GM23248 (cell line): ENCODE data around the gene TOMM70. TPM values are rescaled to one million over a fixed set of nuclear protein-coding genes. Genes with fewer than 3 reads are reported as not detected.

Experiments used
- DNase-seq: peaks from one replicate; pipeline ENCODE4 v3.0.0-alpha.2; 2015
- H2AFZ ChIP-seq: fragments of 200-600 bp; sonication (generic); 2 replicates; pipeline ENCODE4 v1.6.1; 2016; ENCODE audit warnings: antibody characterized with exemption
- H3F3A ChIP-seq: fragments of 200-600 bp; sonication (generic); 2 replicates; pipeline ENCODE4 v1.6.1; 2016; ENCODE audit warnings: mild to moderate bottlenecking, antibody characterized with exemption, mixed run types; ENCODE audit not compliant: insufficient read depth
- H3K27ac ChIP-seq: fragments of 200-600 bp; sonication (generic); 2 replicates; pipeline ENCODE4 v1.5.1; 2016; ENCODE audit warnings: mild to moderate bottlenecking
- H3K27me3 ChIP-seq: fragments of 200-600 bp; sonication (generic); replicated peaks from 2 replicates; pipeline ENCODE4 v1.6.1; 2016; ENCODE audit warnings: mild to moderate bottlenecking; ENCODE audit not compliant: insufficient read depth
- H3K36me3 ChIP-seq: fragments of 200-600 bp; sonication (generic); 2 replicates; pipeline ENCODE4 v1.6.1; 2016; ENCODE audit warnings: low read depth, mild to moderate bottlenecking
- H3K4me1 ChIP-seq: fragments of 200-600 bp; sonication (generic); 2 replicates; pipeline ENCODE4 v1.6.1; 2016; ENCODE audit warnings: mild to moderate bottlenecking; ENCODE audit not compliant: insufficient read depth
- H3K4me2 ChIP-seq: fragments of 200-600 bp; sonication (generic); one replicate; pipeline ENCODE4 v1.6.1; 2016; ENCODE audit warnings: mild to moderate bottlenecking; ENCODE audit not compliant: unreplicated experiment
- H3K4me3 ChIP-seq: fragments of 200-600 bp; sonication (generic); 2 replicates; pipeline ENCODE4 v1.5.1; 2016; ENCODE audit warnings: mild to moderate bottlenecking
- H3K79me2 ChIP-seq: fragments of 200-600 bp; sonication (generic); 2 replicates; pipeline ENCODE4 v1.6.1; 2016; ENCODE audit warnings: mild to moderate bottlenecking; ENCODE audit not compliant: insufficient read depth
- H3K9ac ChIP-seq: fragments of 200-600 bp; sonication (generic); 2 replicates; pipeline ENCODE4 v1.6.1; 2016; ENCODE audit warnings: mild to moderate bottlenecking
- H3K9me2 ChIP-seq: fragments of 200-600 bp; sonication (generic); 2 replicates; pipeline ENCODE4 v1.6.1; 2016; ENCODE audit warnings: mixed run types, mild to moderate bottlenecking, moderate library complexity; ENCODE audit not compliant: insufficient read depth
- H3K9me3 ChIP-seq: fragments of 200-600 bp; sonication (generic); one replicate; pipeline ENCODE4 v1.6.1; 2017; ENCODE audit warnings: low read depth
- H4K20me1 ChIP-seq: fragments of 200-600 bp; sonication (generic); 2 replicates; pipeline ENCODE4 v1.6.0; 2016; ENCODE audit not compliant: insufficient read depth
- EZH2 ChIP-seq: fragments of 200-600 bp; sonication (generic); IDR thresholded peaks from 2 replicates; pipeline ENCODE4 v1.6.1; 2018; ENCODE audit warnings: antibody characterized with exemption, mild to moderate bottlenecking; ENCODE audit not compliant: insufficient read depth, poor library complexity, severe bottlenecking
- EZH2phosphoT487 ChIP-seq: fragments of 200-600 bp; sonication (generic); IDR thresholded peaks from 2 replicates; pipeline ENCODE4 v1.6.1; 2018; ENCODE audit warnings: antibody characterized with exemption, moderate library complexity, mild to moderate bottlenecking, low read depth; ENCODE audit not compliant: insufficient read depth
- WGBS, 2 experiments: methylation state at CpG; one replicate each; pipeline ENCODE4 v1.1.6; 2015 to 2017; ENCODE audit warnings: low lambda C conversion rate in 2 of 2, low coverage in 1 of 2; ENCODE audit errors: missing lambda C conversion rate in 2 of 2; 5-methylcytosine and 5-hydroxymethylcytosine counted together
- in situ Hi-C: fragments of 300-500 bp; cut with MboI; formaldehyde crosslinking; loops from 2 replicates; pipeline ENCODE4 v1.15.0; 2020
- polyA plus RNA-seq: library from polyadenylated mRNA; unstranded; fragments of >200 nt; fragmentation: Nextera tagmentation; extraction: Ambion mirVana; gene quantifications from 2 replicates; pipeline ENCODE4 v1.2.1, GENCODE V29; 2016
- total RNA-seq: library from RNA; depleted of rRNA; stranded (reverse); fragments of >200 nt; shearing (Covaris generic); gene quantifications from 2 replicates; pipeline ENCODE4 v1.2.3, GENCODE V29; 2014

Gene TOMM70
- total and polyA plus RNA-seq, 2 experiments from 2014 or later: 21.5 to 50.7 TPM

GRCh38 chr3:100429187-100429716 is 28.4 kb upstream of the TOMM70 start:
- 93 to 96% methylated on average over 2 of the region's 2 CpGs for WGBS, 2 experiments
- H3K9me2 ChIP-seq: no peaks in the 10 kb centered on the region
- H3K4me2 ChIP-seq: no peak overlapping the region
- H3K9me3 ChIP-seq: no peaks in the 10 kb centered on the region
- H4K20me1 ChIP-seq: no peaks in the 10 kb centered on the region
- H3F3A ChIP-seq: no peaks in the 10 kb centered on the region
- no peaks in the 10 kb centered on the region for H3K27me3 ChIP-seq
- no peak overlapping the region for H2AFZ ChIP-seq
- H3K36me3 ChIP-seq: no peaks in the 10 kb centered on the region
- in situ Hi-C loops: no loop called here
- no peaks in the 10 kb centered on the region for H3K79me2 ChIP-seq
- TF ChIP-seq EZH2phosphoT487 (no peak), EZH2 (no peak)
- H3K4me1 ChIP-seq: no peaks in the 10 kb centered on the region
- no peak overlapping the region for H3K27ac ChIP-seq
- no peak overlapping the region for H3K9ac ChIP-seq
- H3K4me3 ChIP-seq: no peak overlapping the region
- DNase-seq: no peak

GRCh38 chr3:100427699-100428098 is 26.8 kb upstream of the TOMM70 start:
- no peaks in the 10 kb centered on the region for H3K4me1 ChIP-seq
- no peaks in the 10 kb centered on the region for H3K9me2 ChIP-seq
- in situ Hi-C loops: no loop called here
- no peaks in the 10 kb centered on the region for H3K36me3 ChIP-seq
- H3K9me3 ChIP-seq: no peaks in the 10 kb centered on the region
- no peak overlapping the region for H3K4me2 ChIP-seq
- H3K9ac ChIP-seq: no peak overlapping the region
- TF ChIP-seq EZH2 (no peak), EZH2phosphoT487 (no peak)
- no peak overlapping the region for H3K27ac ChIP-seq
- no peaks in the 10 kb centered on the region for H3F3A ChIP-seq
- no peak overlapping the region for H2AFZ ChIP-seq
- H3K27me3 ChIP-seq: no peaks in the 10 kb centered on the region
- 73 to 80% methylated on average over 2 of the region's 2 CpGs for WGBS, 2 experiments
- DNase-seq: no peak
- no peak overlapping the region for H3K4me3 ChIP-seq
- H4K20me1 ChIP-seq: no peaks in the 10 kb centered on the region
- no peaks in the 10 kb centered on the region for H3K79me2 ChIP-seq

GRCh38 chr3:100426067-100426682 is 25.3 kb upstream of the TOMM70 start:
- in situ Hi-C loops: no loop called here
- Histone ChIP-seq H3K9me3 (no peaks in the 10 kb centered on the region), H4K20me1 (no peaks in the 10 kb centered on the region), H3F3A (no peaks in the 10 kb centered on the region), H3K9me2 (no peaks in the 10 kb centered on the region), H3K79me2 (no peaks in the 10 kb centered on the region), H3K36me3 (no peaks in the 10 kb centered on the region), H3K27ac (no peak overlapping the region), H2AFZ (no peak overlapping the region), H3K4me1 (no peaks in the 10 kb centered on the region), H3K27me3 (no peaks in the 10 kb centered on the region), H3K9ac (no peak overlapping the region), H3K4me2 (no peak overlapping the region), H3K4me3 (no peak overlapping the region)
- 33% methylated on average over 8 of the region's 8 CpGs for WGBS, 2 experiments
- TF ChIP-seq EZH2: no peak
- TF ChIP-seq EZH2phosphoT487: no peak
- no peak for DNase-seq

GRCh38 chr3:100425316-100425715 is 24.4 kb upstream of the TOMM70 start:
- no peaks in the 10 kb centered on the region for H3K36me3 ChIP-seq
- no peak overlapping the region for H3K9ac ChIP-seq
- in situ Hi-C loops: no loop called here
- no peaks in the 10 kb centered on the region for H3K9me2 ChIP-seq
- H3K4me1 ChIP-seq: no peaks in the 10 kb centered on the region
- no peak overlapping the region for H3K4me3 ChIP-seq
- no peaks in the 10 kb centered on the region for H3K79me2 ChIP-seq
- no peak overlapping the region for H3K4me2 ChIP-seq
- no peak overlapping the region for H3K27ac ChIP-seq
- no peaks in the 10 kb centered on the region for H3K27me3 ChIP-seq
- H3K9me3 ChIP-seq: no peaks in the 10 kb centered on the region
- no peak overlapping the region for H2AFZ ChIP-seq
- TF ChIP-seq EZH2 (no peak), EZH2phosphoT487 (no peak)
- WGBS, 2 experiments: 39 to 50% methylated on average over 1 of the region's 1 CpG
- DNase-seq: no peak
- H4K20me1 ChIP-seq: no peaks in the 10 kb centered on the region
- H3F3A ChIP-seq: no peaks in the 10 kb centered on the region

GRCh38 chr3:100424261-100424660 is 23.4 kb upstream of the TOMM70 start:
- Histone ChIP-seq H3K27me3 (no peaks in the 10 kb centered on the region), H3K9me3 (no peaks in the 10 kb centered on the region), H3K4me2 (no peak overlapping the region), H2AFZ (no peak overlapping the region), H3K4me3 (no peak overlapping the region), H4K20me1 (no peaks in the 10 kb centered on the region), H3K4me1 (no peaks in the 10 kb centered on the region), H3K79me2 (no peaks in the 10 kb centered on the region), H3K36me3 (no peaks in the 10 kb centered on the region), H3K9me2 (no peaks in the 10 kb centered on the region), H3K9ac (no peak overlapping the region), H3K27ac (no peak overlapping the region), H3F3A (no peaks in the 10 kb centered on the region)
- DNase-seq: no peak
- 61 to 70% methylated on average over 2 of the region's 2 CpGs for WGBS, 2 experiments
- TF ChIP-seq EZH2phosphoT487 (no peak), EZH2 (no peak)
- in situ Hi-C loops: no loop called here
